SK-N-SH (cell line): ENCODE measurements around the gene SCRG1. TPM values are rescaled to one million over a fixed set of nuclear protein-coding genes. Genes with fewer than 3 reads are reported as not detected.

ENCODE experiments used
- CTCF ChIA-PET: fragments of 300-600, 350-600 bp; formaldehyde crosslinking; extraction: SDS; loops from one replicate; lab custom pipeline; 2021; lab: Yijun Ruan, JAX
- POLR2A ChIA-PET: fragments of 350-600 bp; sonication (Branson Sonifier 250); formaldehyde crosslinking; extraction: SDS; loops from one replicate; lab custom pipeline; 2020; ENCODE audit warnings: antibody characterized with exemption, inconsistent platforms; lab: Yijun Ruan, JAX
- DNase-seq: peaks from one replicate; pipeline ENCODE4 v3.0.0; 2012
- H2AFZ ChIP-seq: fragments of 200-600 bp; sonication (generic); 2 replicates; pipeline ENCODE4 v1.8.1; 2016; ENCODE audit warnings: antibody characterized with exemption, mild to moderate bottlenecking, low read depth
- H3F3A ChIP-seq: fragments of 200-600 bp; sonication (generic); replicated peaks from 2 replicates; pipeline ENCODE3; 2016; ENCODE audit warnings: antibody characterized with exemption, mild to moderate bottlenecking; ENCODE audit not compliant: insufficient read depth
- H3K27ac ChIP-seq, 2 experiments: fragments of 200-500 bp in 1 of 2; fragments of 200-600 bp in 1 of 2; sonication (Bioruptor generic) in 1 of 2; sonication (generic), shearing (Covaris generic) in 1 of 2; 2 replicates each; pipeline versions ENCODE4 v1.5.1 to v1.6.1; 2014 to 2016; ENCODE audit warnings: low read depth in 2 of 2, inconsistent platforms in 1 of 2, low read length in 1 of 2, mild to moderate bottlenecking in 1 of 2, mixed read lengths in 1 of 2
- H3K27me3 ChIP-seq: fragments of 200-600 bp; sonication (generic), shearing (Covaris generic); 2 replicates; pipeline ENCODE4 v1.6.1; 2016; ENCODE audit warnings: mixed run types; ENCODE audit not compliant: insufficient read depth
- H3K36me3 ChIP-seq, 2 experiments: fragments of 200-500 bp in 1 of 2; fragments of 200-600 bp in 1 of 2; sonication (Bioruptor generic) in 1 of 2; sonication (generic) in 1 of 2; replicated peaks in 1 of 2; 2 replicates each; pipeline versions ENCODE3 to v1.5.1; 2014 to 2016; ENCODE audit warnings: low read length in 1 of 2, mild to moderate bottlenecking in 1 of 2; ENCODE audit not compliant: insufficient read depth in 2 of 2, control insufficient read depth in 1 of 2
- H3K4me1 ChIP-seq, 2 experiments: fragments of 200-500 bp in 1 of 2; fragments of 200-600 bp in 1 of 2; sonication (Bioruptor generic) in 1 of 2; sonication (generic), shearing (Covaris generic) in 1 of 2; 2 replicates each; pipeline versions ENCODE4 v1.5.1 to v1.6.1; 2014 to 2016; ENCODE audit warnings: low read depth in 1 of 2, low read length in 1 of 2, mixed run types in 1 of 2; ENCODE audit not compliant: insufficient read depth in 2 of 2, control insufficient read depth in 1 of 2
- H3K4me2 ChIP-seq: fragments of 200-600 bp; sonication (generic), shearing (Covaris generic); 2 replicates; pipeline ENCODE4 v1.6.1; 2017; ENCODE audit warnings: mixed run types
- H3K4me3 ChIP-seq, 2 experiments: fragments of 200-500 bp in 1 of 2; fragments of 200-600 bp in 1 of 2; sonication (Bioruptor generic) in 1 of 2; sonication (generic), shearing (Covaris generic) in 1 of 2; 2 replicates each; pipeline versions ENCODE4 v1.5.1 to v1.8.1; 2014 to 2016; ENCODE audit warnings: low read depth in 2 of 2, inconsistent platforms in 1 of 2, low read length in 1 of 2, mild to moderate bottlenecking in 1 of 2, mixed read lengths in 1 of 2, moderate library complexity in 1 of 2
- H3K79me2 ChIP-seq: fragments of 200-600 bp; sonication (generic); 2 replicates; pipeline ENCODE4 v1.8.1; 2017; ENCODE audit warnings: mild to moderate bottlenecking; ENCODE audit not compliant: insufficient read depth
- H3K9ac ChIP-seq: fragments of 200-600 bp; sonication (generic); 2 replicates; pipeline ENCODE4 v1.6.1; 2017; ENCODE audit warnings: mixed run types
- H3K9me2 ChIP-seq: fragments of 200-600 bp; sonication (generic); 2 replicates; pipeline ENCODE4 v1.6.1; 2017; ENCODE audit warnings: mixed run types
- H3K9me3 ChIP-seq: fragments of 200-600 bp; sonication (generic); 2 replicates; pipeline ENCODE4 v1.6.1; 2017; ENCODE audit warnings: mixed run types, mild to moderate bottlenecking, moderate library complexity
- H4K20me1 ChIP-seq: fragments of 200-600 bp; sonication (generic); 2 replicates; pipeline ENCODE4 v1.6.1; 2017; ENCODE audit warnings: mild to moderate bottlenecking, mixed run types; ENCODE audit not compliant: insufficient read depth
- ELF1 ChIP-seq: IDR thresholded peaks from 2 replicates; pipeline ENCODE4 v1.4.0; 2012
- EP300 ChIP-seq, 2 experiments: IDR thresholded peaks; 2 replicates each; pipeline versions ENCODE4 v1.4.0 to v1.6.1; 2012; ENCODE audit warnings: borderline replicate concordance in 1 of 2, low read depth in 1 of 2, low read length in 1 of 2
- FOXJ3 ChIP-seq: sonication (generic); formaldehyde crosslinking; IDR thresholded peaks from 2 replicates; pipeline ENCODE4 v1.5.1; 2020; ENCODE audit warnings: mild to moderate bottlenecking, missing genetic modification reagents
- FOXM1 ChIP-seq: IDR thresholded peaks from 2 replicates; pipeline ENCODE4 v1.4.0; 2012; ENCODE audit warnings: low read depth, mild to moderate bottlenecking
- GABPA ChIP-seq: IDR thresholded peaks from 2 replicates; pipeline ENCODE4 v1.4.0; 2012; ENCODE audit warnings: low read depth, mild to moderate bottlenecking
- MEF2A ChIP-seq: IDR thresholded peaks from 2 replicates; pipeline ENCODE4 v1.4.0; 2012; ENCODE audit warnings: low read depth, borderline replicate concordance
- MXI1 ChIP-seq: IDR thresholded peaks from 2 replicates; pipeline ENCODE4 v1.6.1; 2012; ENCODE audit warnings: mild to moderate bottlenecking, low read depth, low read length, improper control_type of control experiment
- NRF1 ChIP-seq: IDR thresholded peaks from 2 replicates; pipeline ENCODE4 v1.6.1; 2012; ENCODE audit warnings: low read depth, mild to moderate bottlenecking, low read length
- PBX3 ChIP-seq: IDR thresholded peaks from 2 replicates; pipeline ENCODE4; 2012
- RAD21 ChIP-seq: IDR thresholded peaks from 2 replicates; pipeline ENCODE4 v1.6.1; 2012; ENCODE audit warnings: mild to moderate bottlenecking, low read length
- REST ChIP-seq: IDR thresholded peaks from 2 replicates; pipeline ENCODE4 v1.6.1; 2012; ENCODE audit warnings: mild to moderate bottlenecking, low read depth, low read length, moderate library complexity
- YY1 ChIP-seq: IDR thresholded peaks from 2 replicates; pipeline ENCODE4 v1.4.0; 2012; ENCODE audit warnings: low read depth, mild to moderate bottlenecking
- WGBS: methylation state at CpG from one replicate; pipeline ENCODE4 v1.1.6; 2017; ENCODE audit warnings: low lambda C conversion rate; 5-methylcytosine and 5-hydroxymethylcytosine counted together
- polyA plus RNA-seq, 3 experiments: library from polyadenylated mRNA; depleted of rRNA; stranded (reverse); fragments of >200 nt; gene quantifications; 2 replicates each; pipeline ENCODE4 v1.2.3, GENCODE V29; 2012
- TF ChIP-seq, protein P1 (sequence below): fragments of 150-350 bp; IDR thresholded peaks from 2 replicates; pipeline ENCODE4 v1.6.1; 2017; ENCODE audit warnings: antibody characterized with exemption, low read length, low read depth, borderline replicate concordance

The SCRG1 gene
- polyA plus RNA-seq, 1 of the 3 experiments (the other 2 are of a cell fraction) = 0.16 TPM

DNA sequence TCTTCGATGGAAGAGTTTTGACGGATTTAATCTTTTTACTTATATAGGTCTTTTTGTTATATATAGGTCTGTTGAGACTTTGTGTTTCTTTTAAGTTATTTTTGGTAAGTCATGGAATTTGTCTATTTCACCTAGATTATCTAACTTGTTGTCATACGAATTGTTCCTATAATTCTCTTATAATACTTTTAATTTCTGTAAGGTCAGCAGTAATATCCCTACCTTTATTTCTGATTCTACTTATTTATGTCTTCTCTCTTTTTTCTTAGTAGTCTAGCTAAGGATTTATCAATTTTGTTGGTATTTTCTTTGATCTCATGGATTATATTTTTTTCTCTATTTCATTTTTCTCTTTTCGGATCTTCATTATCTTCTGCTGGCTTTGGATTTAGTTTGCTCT, 16.6 kb downstream of the SCRG1 start:
- 96% methylated on average over 4 of the region's 4 CpGs for WGBS
- Histone ChIP-seq H3K9me2 (no peaks in the 10 kb centered on the region), H3K27me3 (no peaks in the 10 kb centered on the region), H3K4me2 (no peak overlapping the region), H3K79me2 (no peaks in the 10 kb centered on the region), H3K36me3 (peaks cover 7 to 13% of the 10 kb centered on the region in 2 experiments), H3K9ac (no peak overlapping the region), H3K9me3 (no peaks in the 10 kb centered on the region), H3F3A (no peaks in the 10 kb centered on the region), H2AFZ (no peak overlapping the region), H4K20me1 (no peaks in the 10 kb centered on the region), H3K4me1 (peaks cover 0 to 3% of the 10 kb centered on the region in 2 experiments; a peak in 1 of 4 replicates), H3K27ac (no peak overlapping the region), H3K4me3 (no peak overlapping the region)
- ChIA-PET CTCF (interaction anchor here (1.2 to 1.8 kb wide), 4 partner anchors 15 to 63 kb away, joined by 3 to 4 read pairs (median 3); no protein-coding TSS in a partner anchor), POLR2A (no interaction called here)
- TF ChIP-seq PBX3 (no peak), FOXM1 (no peak), REST (no peak), NRF1 (no peak), YY1 (no peak), MXI1 (no peak), FOXJ3 (CRISPR knock-in tag) (no peak), MEF2A (no peak), ELF1 (no peak), RAD21 (no peak)
- TF ChIP-seq, protein P1, sequence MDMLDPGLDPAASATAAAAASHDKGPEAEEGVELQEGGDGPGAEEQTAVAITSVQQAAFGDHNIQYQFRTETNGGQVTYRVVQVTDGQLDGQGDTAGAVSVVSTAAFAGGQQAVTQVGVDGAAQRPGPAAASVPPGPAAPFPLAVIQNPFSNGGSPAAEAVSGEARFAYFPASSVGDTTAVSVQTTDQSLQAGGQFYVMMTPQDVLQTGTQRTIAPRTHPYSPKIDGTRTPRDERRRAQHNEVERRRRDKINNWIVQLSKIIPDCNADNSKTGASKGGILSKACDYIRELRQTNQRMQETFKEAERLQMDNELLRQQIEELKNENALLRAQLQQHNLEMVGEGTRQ = no peak
- TF ChIP-seq, all 33 proteins: peak for 0
- DNase-seq = no peak

DNA sequence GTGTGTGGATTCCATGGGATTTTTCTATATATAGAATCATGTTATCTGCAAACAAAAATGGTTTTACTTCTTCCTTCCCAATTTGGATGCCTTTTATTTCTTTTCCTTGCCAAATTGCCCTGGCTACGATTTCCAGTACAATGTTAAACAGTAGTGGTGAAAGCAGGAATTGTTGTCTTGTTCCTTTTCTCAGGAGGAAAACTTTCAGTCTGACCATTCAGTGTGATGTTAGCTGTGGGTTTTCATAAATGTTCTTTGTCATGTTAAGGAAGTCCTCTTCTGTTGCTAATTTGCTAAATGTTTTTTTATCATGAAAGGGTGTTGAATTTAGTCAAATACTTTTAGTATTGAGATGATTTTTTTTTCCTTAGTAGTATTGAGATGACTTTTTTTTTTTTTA, 17.3 kb downstream of the SCRG1 start:
- H3K9me3 ChIP-seq = no peaks in the 10 kb centered on the region
- no peaks in the 10 kb centered on the region for H4K20me1 ChIP-seq
- no peak overlapping the region for H2AFZ ChIP-seq
- no peaks in the 10 kb centered on the region for H3K27me3 ChIP-seq
- peaks cover 0 to 2% of the 10 kb centered on the region in 2 experiments; a peak in 1 of 4 replicates for H3K4me1 ChIP-seq
- H3K4me2 ChIP-seq = no peak overlapping the region
- 71% methylated on average over 1 of the region's 1 CpG for WGBS
- H3K79me2 ChIP-seq = peaks cover under 1% of the 10 kb centered on the region; the same call in 1 of the 2 replicates
- CTCF ChIA-PET = interaction anchor here (0.7 to 1.8 kb wide), 5 partner anchors 20 to 125 kb away, joined by 3 read pairs; no protein-coding TSS in a partner anchor
- TF ChIP-seq EP300 (IDR thresholded peaks at IDR 0.05; ENCODE audit: borderline replicate concordance in 1 of 2, low read depth in 1 of 2, low read length in 1 of 2) (no peak), MXI1 (no peak), MEF2A (no peak), GABPA (no peak)
- TF ChIP-seq, protein P1 = no peak
- H3K36me3 ChIP-seq = peaks cover 12 to 17% of the 10 kb centered on the region in 2 experiments
- no peaks in the 10 kb centered on the region for H3K9me2 ChIP-seq
- POLR2A ChIA-PET = no interaction called here
- no peak overlapping the region for H3K27ac ChIP-seq
- no peak for DNase-seq
- no peak overlapping the region for H3K9ac ChIP-seq
- H3F3A ChIP-seq = no peaks in the 10 kb centered on the region
- no peak overlapping the region for H3K4me3 ChIP-seq
